ENCODE data around the gene CD274. TPM values are rescaled to one million over a fixed set of nuclear protein-coding genes. Genes with fewer than 3 reads are reported as not detected.

Gene CD274
- total and polyA plus RNA-seq, 2 of the 8 experiments (the other 6 are each of a cell fraction or from before 2014, with no cell fraction given): 0.08 to 0.15 TPM

- Histone ChIP-seq H3K4ac (replicated peaks; ENCODE audit: insufficient read length, low read depth, low read length) (no peak overlapping the region), H3K56ac (replicated peaks; ENCODE audit: insufficient read length, low read depth, low read length) (no peak overlapping the region), H3K9ac (replicated peaks in 1 of 4; ENCODE audit: extremely low read depth in 1 of 4, low read depth in 3 of 4, low read length in 3 of 4) (no peak overlapping the region), H3K79me2 (ENCODE audit: control insufficient read depth in 1 of 2, insufficient read depth in 2 of 2, low read length in 2 of 2) (no peaks in the 10 kb centered on the region), H3K27me3 (replicated peaks in 1 of 4; ENCODE audit: control insufficient read depth in 3 of 4, extremely low read depth in 1 of 4, insufficient read depth in 3 of 4, low read length in 3 of 4) (no peaks in the 10 kb centered on the region), H2BK20ac (ENCODE audit: low read length) (no peak overlapping the region), H2BK12ac (ENCODE audit: low read depth, low read length) (no peak overlapping the region), H4K91ac (replicated peaks; ENCODE audit: insufficient read length, low read length) (no peak overlapping the region), H2AK5ac (ENCODE audit: low read depth, low read length) (no peak overlapping the region), H3K23ac (ENCODE audit: insufficient read length) (no peak overlapping the region), H2AFZ (ENCODE audit: low read length) (no peak overlapping the region), H3K18ac (ENCODE audit: extremely low read depth, low read length) (no peak overlapping the region), H3K79me1 (ENCODE audit: low read depth, low read length) (no peaks in the 10 kb centered on the region), H3K23me2 (ENCODE audit: low read depth, low read length) (no peaks in the 10 kb centered on the region), H2BK120ac (replicated peaks; ENCODE audit: low read depth, low read length) (no peak overlapping the region), H4K8ac (ENCODE audit: extremely low read depth, insufficient read depth, low read length) (no peak overlapping the region), H4K5ac (ENCODE audit: insufficient read length, low read depth, low read length) (no peak overlapping the region), H3K14ac (ENCODE audit: insufficient read length) (no peak overlapping the region), H2BK15ac (ENCODE audit: low read length) (no peak overlapping the region), H4K20me1 (replicated peaks in 1 of 2; ENCODE audit: control insufficient read depth in 1 of 2, insufficient read depth in 2 of 2, low read length in 2 of 2) (no peaks in the 10 kb centered on the region), H3K27ac (ENCODE audit: low read depth, low read length) (no peak overlapping the region), H3K9me3 (ENCODE audit: insufficient read depth in 2 of 2, low read depth in 1 of 2, low read length in 1 of 2) (no peaks in the 10 kb centered on the region), H3K36me3 (ENCODE audit: control insufficient read depth in 2 of 4, insufficient read depth in 4 of 4, low read length in 3 of 4) (no peaks in the 10 kb centered on the region; a peak in 1 of 8 replicates), H2BK5ac (ENCODE audit: low read depth, low read length) (no peak overlapping the region), H3K4me1 (replicated peaks in 1 of 4; ENCODE audit: control insufficient read depth in 3 of 4, insufficient read depth in 4 of 4, low read length in 3 of 4) (no peaks in the 10 kb centered on the region), H3K4me2 (ENCODE audit: insufficient read depth in 1 of 2, low read depth in 2 of 2, low read length in 2 of 2) (no peak overlapping the region), H3K4me3 (ENCODE audit: extremely low read depth in 1 of 4, insufficient read depth in 2 of 4, low read depth in 3 of 4, low read length in 4 of 4) (no peak overlapping the region)
- DNase-seq (ENCODE audit: low read depth in 1 of 2, low spot score in 2 of 2): no peak
- ChIA-PET CTCF (ENCODE audit: partially characterized antibody) (interaction anchor here (0.7 to 2.1 kb wide), 15 partner anchors 11 to 242 kb away, joined by 3 to 23 read pairs (median 4); partner anchors contain the start of genes CD274 and INSL6), POLR2A (ENCODE audit: partially characterized antibody) (no interaction called here)
- peak; percentile 32 for FAIRE-seq
- WGBS, 2 experiments (ENCODE audit: extremely low coverage in 1 of 2, insufficient coverage in 1 of 2, insufficient read length in 1 of 2, insufficient replicate concordance in 2 of 2, low coverage in 1 of 2, low lambda C conversion rate in 2 of 2, missing lambda C conversion rate in 1 of 2): 70% methylated on average over 2 of the region's 2 CpGs; no CpG with 5 or more reads in 1 of the 2 experiments
- TF ChIP-seq KDM5A (IDR thresholded peaks at IDR 0.05; ENCODE audit: low read length): no peak
- TF ChIP-seq PHF8 (conservative IDR thresholded peaks at IDR 0.05; ENCODE audit: low read depth, low read length): no peak
- no peak for TF ChIP-seq SRF (IDR thresholded peaks at IDR 0.05; ENCODE audit: low read depth, low read length)
- TF ChIP-seq SUZ12 (IDR thresholded peaks at IDR 0.05; ENCODE audit: low read length): no peak
- TF ChIP-seq SAP30 (IDR thresholded peaks at IDR 0.05; ENCODE audit: insufficient read depth, insufficient replicate concordance, low read length): no peak
- TF ChIP-seq TAF1 (IDR thresholded peaks at IDR 0.05; ENCODE audit: low read depth, low read length): no peak
- TF ChIP-seq BACH1 (IDR thresholded peaks at IDR 0.05; ENCODE audit: low read length): no peak
- no peak for TF ChIP-seq MAFK (IDR thresholded peaks at IDR 0.05; ENCODE audit: low read depth, low read length)
- TF ChIP-seq, protein P1, sequence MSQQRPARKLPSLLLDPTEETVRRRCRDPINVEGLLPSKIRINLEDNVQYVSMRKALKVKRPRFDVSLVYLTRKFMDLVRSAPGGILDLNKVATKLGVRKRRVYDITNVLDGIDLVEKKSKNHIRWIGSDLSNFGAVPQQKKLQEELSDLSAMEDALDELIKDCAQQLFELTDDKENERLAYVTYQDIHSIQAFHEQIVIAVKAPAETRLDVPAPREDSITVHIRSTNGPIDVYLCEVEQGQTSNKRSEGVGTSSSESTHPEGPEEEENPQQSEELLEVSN (IDR thresholded peaks at IDR 0.05): no peak
- TF ChIP-seq HDAC6 (IDR thresholded peaks at IDR 0.05; ENCODE audit: low read depth, low read length): no peak
- TF ChIP-seq KDM1A (IDR thresholded peaks at IDR 0.05; ENCODE audit: borderline replicate concordance, low read length): peak; percentile 79
- no peak for TF ChIP-seq EZH2 (IDR thresholded peaks at IDR 0.05; ENCODE audit: low read depth, low read length, severe bottlenecking)
- no peak for TF ChIP-seq CHD1 (IDR thresholded peaks at IDR 0.05; ENCODE audit: low read depth, low read length)
- TF ChIP-seq CREB1 (IDR thresholded peaks at IDR 0.05): no peak
Observed at GRCh38 chr9:5425006-5425628, 25.2 kb upstream of the CD274 start.
